ENCODE results near the gene SMIM38. TPM values are rescaled to one million over a fixed set of nuclear protein-coding genes. Genes with fewer than 3 reads are reported as not detected.

SMIM38 gene
- total and polyA plus RNA-seq, 2 donors (not counting 1 experiment from before 2014, with no cell fraction given): 1.2 to 1.6 TPM

DNA sequence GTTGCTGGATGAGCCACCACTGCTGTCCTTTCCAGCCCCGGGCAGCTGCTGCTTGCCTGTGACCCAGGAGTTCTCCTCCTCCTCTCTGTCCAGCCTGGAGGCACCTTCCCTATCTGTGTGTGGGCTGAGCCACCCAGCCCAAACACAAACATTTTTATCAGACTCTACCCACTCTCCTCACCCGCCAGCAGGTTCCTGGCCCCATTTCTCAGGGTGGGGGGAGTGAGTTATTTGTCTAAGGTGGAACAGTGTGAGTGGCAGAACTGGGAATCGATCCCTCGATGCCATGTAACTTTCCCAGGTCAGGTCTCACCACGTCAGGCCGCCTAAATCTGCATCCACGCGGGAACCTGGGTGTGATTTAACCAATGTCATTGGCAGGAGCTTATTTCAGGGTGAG is 20.8 kb upstream of the SMIM38 start:
- no peak for ATAC-seq (ENCODE audit: low read depth)
- POLR2A ChIA-PET: no interaction called here

DNA sequence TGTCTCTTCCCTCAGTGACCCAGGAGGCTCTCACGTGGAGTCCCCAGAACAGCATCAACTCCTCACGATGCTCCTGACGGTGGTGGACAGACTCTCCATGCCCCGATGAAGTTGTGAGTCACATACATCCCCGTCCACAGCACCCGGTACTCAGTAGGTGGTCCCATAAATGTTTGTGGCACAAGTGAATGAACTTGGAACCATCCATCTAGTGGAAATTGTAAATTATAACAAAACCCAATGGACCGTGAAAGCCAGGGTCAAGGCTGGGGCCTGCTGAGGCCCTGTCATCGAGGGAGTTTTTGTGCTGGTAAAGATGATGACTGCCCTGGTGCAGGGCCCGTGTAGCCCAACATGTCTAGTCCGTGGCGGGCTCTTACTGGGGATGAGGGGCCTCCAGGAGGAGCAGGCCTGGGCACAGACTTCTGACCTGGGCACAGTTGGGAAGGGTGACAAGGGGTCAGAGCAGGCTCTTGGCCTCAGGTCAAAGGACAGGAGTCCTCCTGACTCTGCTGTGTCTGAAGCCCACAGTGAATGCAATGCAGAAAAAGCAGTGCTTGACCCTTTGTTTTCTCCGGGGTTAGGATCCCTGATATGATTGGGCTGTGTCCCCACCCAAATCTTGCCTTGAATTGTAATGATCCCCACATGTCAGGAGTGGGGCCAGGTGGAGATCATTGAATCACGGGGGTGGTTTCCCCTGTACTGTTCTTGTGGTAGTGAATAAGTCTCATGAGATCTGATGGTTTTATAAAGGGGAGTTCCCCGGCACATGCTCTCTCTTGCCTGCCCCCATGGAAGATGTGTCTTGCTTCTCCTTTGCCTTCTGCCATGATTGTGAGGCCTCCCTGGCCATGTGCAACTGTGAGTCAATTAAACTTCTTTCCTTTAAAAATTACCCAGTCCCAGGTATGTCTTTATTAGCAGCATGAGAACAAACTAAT is 20.0 kb upstream of the SMIM38 start:
- H3K27ac Mint-ChIP-seq: no peak overlapping the region
- no peak overlapping the region for H3K4me3 Mint-ChIP-seq
- Histone ChIP-seq H3K9me3 (ENCODE audit: control extremely low read depth in 1 of 3, control insufficient read depth in 2 of 3, insufficient read depth in 1 of 3, low read length in 2 of 3) (peaks cover 0 to 37% (median 7%) of the 10 kb centered on the region in 3 donors), H3K36me3 (replicated peaks in 1 of 2; ENCODE audit: control extremely low read depth in 1 of 2, control insufficient read depth in 1 of 2, extremely low read depth in 1 of 2, insufficient read depth in 2 of 2, low read length in 1 of 2) (no peaks in the 10 kb centered on the region), H3K27me3 (replicated peaks in 1 of 4; ENCODE audit: control extremely low read depth in 1 of 4, control insufficient read depth in 3 of 4, insufficient read depth in 4 of 4, low read length in 3 of 4) (no peaks in the 10 kb centered on the region), H3K9ac (ENCODE audit: low read length) (no peak overlapping the region), H4K20me1 (ENCODE audit: control insufficient read depth, insufficient read depth, low read length, poor library complexity, severe bottlenecking) (no peaks in the 10 kb centered on the region), H3K4me2 (replicated peaks; ENCODE audit: low read depth, low read length, poor library complexity, severe bottlenecking) (no peak overlapping the region), H2AFZ (ENCODE audit: insufficient read depth, low read depth, low read length, poor library complexity, severe bottlenecking) (no peak overlapping the region), H3K79me2 (ENCODE audit: control insufficient read depth, insufficient read depth, low read length) (no peaks in the 10 kb centered on the region), H3K4me1 (ENCODE audit: control insufficient read depth in 2 of 2, insufficient read depth in 2 of 2, low read length in 2 of 2) (peaks cover 0 to 3% of the 10 kb centered on the region in 2 donors), H3K27ac (ENCODE audit: low read length in 2 of 2) (no peak overlapping the region), H3K4me3 (ENCODE audit: control extremely low read depth in 1 of 5, extremely low read depth in 1 of 5, insufficient read depth in 1 of 5, low read depth in 2 of 5, low read length in 4 of 5) (no peak overlapping the region)
- DNase-seq (no peak), ATAC-seq (ENCODE audit: low read depth) (no peak)
- 84% methylated on average over 8 of the region's 14 CpGs for WGBS (ENCODE audit: insufficient coverage)
- ChIA-PET POLR2A (no interaction called here), CTCF (no interaction called here)
- H3K27me3 Mint-ChIP-seq: no peaks in the 10 kb centered on the region
- H3K9me3 Mint-ChIP-seq (ENCODE audit: insufficient read depth): peaks cover 8% of the 10 kb centered on the region
- intact Hi-C loops (cut with micrococcal nuclease): no loop called here
- no peak for TF ChIP-seq EZH2 (IDR thresholded peaks at IDR 0.05; ENCODE audit: borderline replicate concordance, insufficient read depth, low read depth, low read length, poor library complexity, severe bottlenecking)
- TF ChIP-seq, protein P1, sequence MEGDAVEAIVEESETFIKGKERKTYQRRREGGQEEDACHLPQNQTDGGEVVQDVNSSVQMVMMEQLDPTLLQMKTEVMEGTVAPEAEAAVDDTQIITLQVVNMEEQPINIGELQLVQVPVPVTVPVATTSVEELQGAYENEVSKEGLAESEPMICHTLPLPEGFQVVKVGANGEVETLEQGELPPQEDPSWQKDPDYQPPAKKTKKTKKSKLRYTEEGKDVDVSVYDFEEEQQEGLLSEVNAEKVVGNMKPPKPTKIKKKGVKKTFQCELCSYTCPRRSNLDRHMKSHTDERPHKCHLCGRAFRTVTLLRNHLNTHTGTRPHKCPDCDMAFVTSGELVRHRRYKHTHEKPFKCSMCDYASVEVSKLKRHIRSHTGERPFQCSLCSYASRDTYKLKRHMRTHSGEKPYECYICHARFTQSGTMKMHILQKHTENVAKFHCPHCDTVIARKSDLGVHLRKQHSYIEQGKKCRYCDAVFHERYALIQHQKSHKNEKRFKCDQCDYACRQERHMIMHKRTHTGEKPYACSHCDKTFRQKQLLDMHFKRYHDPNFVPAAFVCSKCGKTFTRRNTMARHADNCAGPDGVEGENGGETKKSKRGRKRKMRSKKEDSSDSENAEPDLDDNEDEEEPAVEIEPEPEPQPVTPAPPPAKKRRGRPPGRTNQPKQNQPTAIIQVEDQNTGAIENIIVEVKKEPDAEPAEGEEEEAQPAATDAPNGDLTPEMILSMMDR (IDR thresholded peaks at IDR 0.05): no peak
- peaks cover 5% of the 10 kb centered on the region for H3K4me1 Mint-ChIP-seq

More for the DNA sequence above, 20.8 kb upstream of the SMIM38 start:
- no peak overlapping the region for H3K27ac ChIP-seq (ENCODE audit: low read length in 2 of 2)
- no peak overlapping the region for H2AFZ ChIP-seq (ENCODE audit: insufficient read depth, low read depth, low read length, poor library complexity, severe bottlenecking)
- H3K9ac ChIP-seq (ENCODE audit: low read length): no peak overlapping the region
- H3K4me2 ChIP-seq (replicated peaks; ENCODE audit: low read depth, low read length, poor library complexity, severe bottlenecking): no peak overlapping the region
- no peak for DNase-seq
- H4K20me1 ChIP-seq (ENCODE audit: control insufficient read depth, insufficient read depth, low read length, poor library complexity, severe bottlenecking): no peaks in the 10 kb centered on the region
- H3K27me3 ChIP-seq (replicated peaks in 1 of 4; ENCODE audit: control extremely low read depth in 1 of 4, control insufficient read depth in 3 of 4, insufficient read depth in 4 of 4, low read length in 3 of 4): no peaks in the 10 kb centered on the region
- CTCF ChIA-PET: no interaction called here
- Mint-ChIP-seq H3K4me1 (peaks cover 5% of the 10 kb centered on the region), H3K27me3 (no peaks in the 10 kb centered on the region), H3K4me3 (no peak overlapping the region), H3K9me3 (ENCODE audit: insufficient read depth) (peaks cover 8% of the 10 kb centered on the region), H3K27ac (no peak overlapping the region)
- H3K36me3 ChIP-seq (replicated peaks in 1 of 2; ENCODE audit: control extremely low read depth in 1 of 2, control insufficient read depth in 1 of 2, extremely low read depth in 1 of 2, insufficient read depth in 2 of 2, low read length in 1 of 2): no peaks in the 10 kb centered on the region
- intact Hi-C loops (cut with micrococcal nuclease): no loop called here
- 100% methylated on average over 7 of the region's 8 CpGs for WGBS (ENCODE audit: insufficient coverage)
- H3K79me2 ChIP-seq (ENCODE audit: control insufficient read depth, insufficient read depth, low read length): no peaks in the 10 kb centered on the region
- no peak overlapping the region for H3K4me3 ChIP-seq (ENCODE audit: control extremely low read depth in 1 of 5, extremely low read depth in 1 of 5, insufficient read depth in 1 of 5, low read depth in 2 of 5, low read length in 4 of 5)
- H3K4me1 ChIP-seq (ENCODE audit: control insufficient read depth in 2 of 2, insufficient read depth in 2 of 2, low read length in 2 of 2): peaks cover 0 to 3% of the 10 kb centered on the region in 2 donors
- TF ChIP-seq, protein P1 (IDR thresholded peaks at IDR 0.05): no peak
- TF ChIP-seq EZH2 (IDR thresholded peaks at IDR 0.05; ENCODE audit: borderline replicate concordance, insufficient read depth, low read depth, low read length, poor library complexity, severe bottlenecking): no peak
- H3K9me3 ChIP-seq (ENCODE audit: control extremely low read depth in 1 of 3, control insufficient read depth in 2 of 3, insufficient read depth in 1 of 3, low read length in 2 of 3): peaks cover 0 to 35% (median 7%) of the 10 kb centered on the region in 3 donors

Data from B cell (primary cell).